Natural killer cell (primary cell): Measurements from ENCODE around the gene AXL. TPM values are rescaled to one million over a fixed set of nuclear protein-coding genes. Genes with fewer than 3 reads are reported as not detected.

Experiments
- ATAC-seq, 3 donors: fragments of 150-1000 bp in 2 of 3; fragments of 200-7000 bp in 1 of 3; cut with Tn5 transposase; 1 replicate in 1 of 3; 2 replicates in 2 of 3; pipeline ENCODE4 v1.10.0; 2021; ENCODE audit warnings: mild to moderate bottlenecking in 2 of 3, moderate library complexity in 2 of 3
- DNase-seq, 2 donors: peaks; one replicate each; pipeline versions ENCODE4 v3.0.0 to v3.0.0-alpha.2; 2013 to 2021; ENCODE audit warnings: mixed read lengths in 1 of 2
- H3K27ac ChIP-seq: one replicate; pipeline ENCODE4 v1.5.1; 2013; ENCODE audit warnings: mild to moderate bottlenecking, low read length
- H3K27me3 ChIP-seq: one replicate; pipeline ENCODE4 v1.6.1; 2013; ENCODE audit warnings: low read length; ENCODE audit not compliant: control insufficient read depth, insufficient read depth
- H3K36me3 ChIP-seq: one replicate; pipeline ENCODE4 v1.6.1; 2013; ENCODE audit warnings: low read length; ENCODE audit not compliant: control insufficient read depth, insufficient read depth
- H3K4me1 ChIP-seq: one replicate; pipeline ENCODE4 v1.6.1; 2013; ENCODE audit warnings: low read length; ENCODE audit not compliant: control insufficient read depth, insufficient read depth
- H3K4me3 ChIP-seq: one replicate; pipeline ENCODE4 v1.5.1; 2013; ENCODE audit warnings: low read length
- H3K9me3 ChIP-seq: one replicate; pipeline ENCODE4 v1.6.1; 2013; ENCODE audit warnings: low read length; ENCODE audit not compliant: control insufficient read depth, insufficient read depth
- H3K27ac Mint-ChIP-seq, 2 donors: one replicate each; pipeline ENCODE4 v1.8.0; 2022; ENCODE audit warnings: mild to moderate bottlenecking in 2 of 2, mixed read lengths in 2 of 2, moderate library complexity in 1 of 2
- H3K27me3 Mint-ChIP-seq, 2 donors: one replicate each; pipeline ENCODE4 v1.8.0; 2022; ENCODE audit warnings: low read depth in 2 of 2, mixed read lengths in 2 of 2
- H3K36me3 Mint-ChIP-seq: one replicate; pipeline ENCODE4 v1.8.0; 2022; ENCODE audit warnings: mixed read lengths
- H3K4me1 Mint-ChIP-seq, 2 donors: one replicate each; pipeline ENCODE4 v1.8.0; 2022; ENCODE audit warnings: mixed read lengths in 2 of 2
- H3K4me3 Mint-ChIP-seq: one replicate; pipeline ENCODE4 v1.8.0; 2022; ENCODE audit warnings: mild to moderate bottlenecking, moderate library complexity, mixed read lengths
- H3K9me3 Mint-ChIP-seq, 2 donors: one replicate each; pipeline ENCODE4 v1.8.0; 2022; ENCODE audit warnings: mixed read lengths in 2 of 2
- whole genome bisulfite sequencing: methylation state at CpG from one replicate; pipeline ENCODE4 v1.1.7; 2013; ENCODE audit warnings: missing lambda C conversion rate; ENCODE audit not compliant: insufficient coverage; 5-methylcytosine and 5-hydroxymethylcytosine counted together
- intact Hi-C: fragments of 100-400 bp; cut with micrococcal nuclease; formaldehyde crosslinking; loops from one replicate; pipeline ENCODE4 v1.14.2; 2022
- total RNA-seq, 4 donors: library from RNA; stranded (reverse); fragments of 120-200 nt in 1 of 4; gene quantifications; one replicate each; pipeline versions ENCODE4 v1.2.3 to v1.2.4, GENCODE V29; 2013 to 2022
- TF ChIP-seq, protein P1 (sequence below): fragments of 200-600 bp; IDR thresholded peaks from one replicate; pipeline ENCODE4 v1.8.0; 2022; ENCODE audit warnings: antibody characterized with exemption

The AXL gene
- total RNA-seq, 3 donors from 2014 or later (not counting 1 experiment from before 2014, with no cell fraction given): 0.16 to 0.70 TPM; not detected in 1

DNA sequence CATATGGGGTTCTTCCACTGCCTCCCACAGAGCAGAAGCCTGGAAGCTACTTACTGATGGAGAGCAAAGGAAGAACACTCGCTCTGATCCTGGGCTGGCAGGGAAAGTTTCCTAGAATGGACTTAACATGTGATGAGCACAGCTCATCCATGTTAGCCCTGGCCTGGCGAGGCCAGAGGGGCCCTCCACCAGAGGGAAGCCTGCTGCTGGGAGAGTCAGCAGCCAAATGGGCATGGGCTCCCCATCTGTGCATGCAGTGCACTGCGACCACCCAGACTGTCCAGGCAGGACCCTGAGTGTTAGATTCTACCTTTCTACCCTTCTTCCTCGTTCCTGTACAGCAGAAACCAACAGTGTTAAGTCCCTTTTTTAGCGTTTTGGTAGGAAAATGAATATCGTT lies 54.1 kb downstream of the AXL start:
- intact Hi-C loops: no loop called here
- Histone ChIP-seq H3K36me3 (peaks cover 88% of the 10 kb centered on the region), H3K4me1 (no peaks in the 10 kb centered on the region), H3K27ac (no peak overlapping the region), H3K9me3 (no peaks in the 10 kb centered on the region), H3K4me3 (no peak overlapping the region), H3K27me3 (no peaks in the 10 kb centered on the region)
- no peak for ATAC-seq
- H3K27ac Mint-ChIP-seq: peak overlapping the region; percentile 40 to 56
- no peak overlapping the region for H3K4me3 Mint-ChIP-seq
- H3K4me1 Mint-ChIP-seq: peaks cover 0 to 6% of the 10 kb centered on the region in 2 donors
- H3K27me3 Mint-ChIP-seq: no peaks in the 10 kb centered on the region
- TF ChIP-seq, protein P1, sequence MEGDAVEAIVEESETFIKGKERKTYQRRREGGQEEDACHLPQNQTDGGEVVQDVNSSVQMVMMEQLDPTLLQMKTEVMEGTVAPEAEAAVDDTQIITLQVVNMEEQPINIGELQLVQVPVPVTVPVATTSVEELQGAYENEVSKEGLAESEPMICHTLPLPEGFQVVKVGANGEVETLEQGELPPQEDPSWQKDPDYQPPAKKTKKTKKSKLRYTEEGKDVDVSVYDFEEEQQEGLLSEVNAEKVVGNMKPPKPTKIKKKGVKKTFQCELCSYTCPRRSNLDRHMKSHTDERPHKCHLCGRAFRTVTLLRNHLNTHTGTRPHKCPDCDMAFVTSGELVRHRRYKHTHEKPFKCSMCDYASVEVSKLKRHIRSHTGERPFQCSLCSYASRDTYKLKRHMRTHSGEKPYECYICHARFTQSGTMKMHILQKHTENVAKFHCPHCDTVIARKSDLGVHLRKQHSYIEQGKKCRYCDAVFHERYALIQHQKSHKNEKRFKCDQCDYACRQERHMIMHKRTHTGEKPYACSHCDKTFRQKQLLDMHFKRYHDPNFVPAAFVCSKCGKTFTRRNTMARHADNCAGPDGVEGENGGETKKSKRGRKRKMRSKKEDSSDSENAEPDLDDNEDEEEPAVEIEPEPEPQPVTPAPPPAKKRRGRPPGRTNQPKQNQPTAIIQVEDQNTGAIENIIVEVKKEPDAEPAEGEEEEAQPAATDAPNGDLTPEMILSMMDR: no peak
- DNase-seq: no peak
- WGBS: 95% methylated on average over 6 of the region's 6 CpGs
- H3K36me3 Mint-ChIP-seq: peaks cover 22% of the 10 kb centered on the region
- H3K9me3 Mint-ChIP-seq: no peaks in the 10 kb centered on the region

DNA sequence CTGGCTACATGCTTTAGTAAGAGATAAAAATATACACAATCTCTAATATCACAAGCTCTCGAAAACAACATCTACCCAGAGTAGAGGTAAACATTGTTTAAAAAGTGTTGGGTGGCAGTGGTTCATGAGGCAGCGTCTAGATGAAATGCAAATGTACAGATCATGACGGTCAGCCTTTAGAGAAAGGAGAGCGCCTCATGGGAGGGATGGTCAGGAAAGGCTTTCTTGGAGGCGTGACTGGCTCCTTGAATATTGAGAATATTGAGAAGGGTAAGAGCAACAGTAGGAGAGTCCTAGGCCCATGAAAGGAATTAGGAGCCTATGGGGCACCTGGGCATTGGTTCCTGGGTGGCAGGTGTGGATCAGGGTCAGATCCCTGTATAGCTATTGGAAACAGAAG lies 55.8 kb downstream of the AXL start:
- peaks cover 35% of the 10 kb centered on the region for H3K36me3 Mint-ChIP-seq
- peak overlapping the region; percentile 29 to 67 for H3K27ac Mint-ChIP-seq
- TF ChIP-seq, protein P1: no peak
- no peaks in the 10 kb centered on the region for H3K27me3 Mint-ChIP-seq
- H3K9me3 Mint-ChIP-seq: no peaks in the 10 kb centered on the region
- H3K4me3 Mint-ChIP-seq: no peak overlapping the region
- WGBS: 97% methylated on average over 4 of the region's 5 CpGs
- intact Hi-C loops: no loop called here
- DNase-seq (no peak), ATAC-seq (no peak)
- Histone ChIP-seq H3K27ac (no peak overlapping the region), H3K4me3 (no peak overlapping the region), H3K4me1 (no peaks in the 10 kb centered on the region), H3K36me3 (peaks cover 91% of the 10 kb centered on the region), H3K9me3 (no peaks in the 10 kb centered on the region), H3K27me3 (no peaks in the 10 kb centered on the region)
- H3K4me1 Mint-ChIP-seq: peaks cover 0 to 5% of the 10 kb centered on the region in 2 donors

DNA sequence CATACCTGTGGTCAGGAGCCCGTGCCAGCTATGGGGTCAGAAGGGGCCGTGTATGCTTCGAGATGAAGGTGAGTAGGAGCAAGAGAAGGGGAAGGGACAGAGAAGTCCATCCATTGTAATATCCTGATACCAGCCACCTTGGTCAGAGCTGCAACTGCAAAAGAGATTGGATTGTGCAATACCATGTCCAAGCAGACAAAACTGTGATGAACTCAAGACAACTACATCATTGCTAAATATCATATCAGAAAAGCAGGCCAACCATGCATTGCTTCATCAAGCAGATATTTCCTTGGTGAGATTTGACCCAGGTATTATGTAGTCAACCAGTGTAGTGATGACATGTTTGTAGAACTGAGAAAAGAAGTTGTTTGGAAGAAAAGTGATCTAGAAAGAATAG lies 57.2 kb downstream of the AXL start:
- no peak overlapping the region for H3K4me3 ChIP-seq
- H3K27ac ChIP-seq: no peak overlapping the region
- peaks cover 94% of the 10 kb centered on the region for H3K36me3 ChIP-seq
- peaks cover 45% of the 10 kb centered on the region for H3K36me3 Mint-ChIP-seq
- 90% methylated on average over 3 of the region's 3 CpGs for WGBS
- ATAC-seq (no peak), DNase-seq (no peak)
- no peak overlapping the region for H3K4me3 Mint-ChIP-seq
- intact Hi-C loops: no loop called here
- H3K4me1 Mint-ChIP-seq: peaks cover 0 to 5% of the 10 kb centered on the region in 2 donors
- H3K9me3 ChIP-seq: no peaks in the 10 kb centered on the region
- H3K9me3 Mint-ChIP-seq: no peaks in the 10 kb centered on the region
- no peaks in the 10 kb centered on the region for H3K4me1 ChIP-seq
- no peaks in the 10 kb centered on the region for H3K27me3 ChIP-seq
- H3K27me3 Mint-ChIP-seq: no peaks in the 10 kb centered on the region
- TF ChIP-seq, protein P1: no peak
- peak overlapping the region in 1 of 2 donors; percentile 1 for H3K27ac Mint-ChIP-seq

DNA sequence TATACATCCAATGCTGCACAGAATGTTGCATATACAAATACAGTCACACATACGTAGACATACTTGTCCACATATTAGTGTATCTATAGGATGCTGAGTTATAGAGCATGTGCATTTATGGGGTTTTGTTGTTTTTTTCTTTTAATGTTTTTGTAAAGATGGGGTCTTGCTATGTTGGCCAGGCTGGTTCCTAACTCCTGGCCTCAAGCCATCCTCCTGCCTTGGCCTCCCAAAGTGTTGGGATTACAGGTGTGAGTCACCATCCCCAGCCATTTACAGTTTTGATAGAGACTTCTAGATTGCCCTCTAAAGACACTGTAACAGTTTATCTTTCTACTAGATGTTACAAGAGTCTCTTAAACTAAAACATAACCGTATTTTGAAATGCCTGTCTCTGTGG lies 59.5 kb downstream of the AXL start:
- Histone ChIP-seq H3K4me3 (no peak overlapping the region), H3K27ac (no peak overlapping the region), H3K36me3 (peaks cover 87% of the 10 kb centered on the region), H3K27me3 (no peaks in the 10 kb centered on the region), H3K4me1 (no peaks in the 10 kb centered on the region), H3K9me3 (no peaks in the 10 kb centered on the region)
- ATAC-seq (no peak), DNase-seq (no peak)
- Mint-ChIP-seq H3K36me3 (peaks cover 42% of the 10 kb centered on the region), H3K4me1 (peaks cover 0 to 9% of the 10 kb centered on the region in 2 donors), H3K9me3 (no peaks in the 10 kb centered on the region), H3K27me3 (no peaks in the 10 kb centered on the region), H3K27ac (peak overlapping the region in 1 of 2 donors; percentile 53), H3K4me3 (no peak overlapping the region)
- WGBS: 100% methylated on average over 1 of the region's 2 CpGs
- TF ChIP-seq, protein P1: no peak
- intact Hi-C loops: no loop called here
